ENCODE data around the gene FAM184B.

The FAM184B gene

GRCh38 chr4:17636696-17637622 is 144.5 kb downstream of the FAM184B start:
- DNase-seq (peak; percentile 59), ATAC-seq (replicated peaks) (peak; percentile 90 to 92)
- no peak overlapping the region for H3K4me3 Mint-ChIP-seq
- no peaks in the 10 kb centered on the region for H3K27me3 Mint-ChIP-seq
- peaks cover 3 to 6% of the 10 kb centered on the region in 2 donors for H3K4me1 Mint-ChIP-seq
- no peak overlapping the region for H3K27ac Mint-ChIP-seq
- H3K36me3 Mint-ChIP-seq: peaks cover 18 to 20% of the 10 kb centered on the region in 2 donors
- H3K9me3 Mint-ChIP-seq: no peaks in the 10 kb centered on the region

GRCh38 chr4:17636341-17636695 is 145.1 kb downstream of the FAM184B start:
- no peaks in the 10 kb centered on the region for H3K27me3 Mint-ChIP-seq
- H3K4me3 Mint-ChIP-seq: no peak overlapping the region
- no peaks in the 10 kb centered on the region for H3K9me3 Mint-ChIP-seq
- peaks cover 3 to 6% of the 10 kb centered on the region in 2 donors for H3K4me1 Mint-ChIP-seq
- DNase-seq (no peak), ATAC-seq (replicated peaks) (peak in 1 of 2 donors; percentile 11)
- H3K36me3 Mint-ChIP-seq: peaks cover 18 to 25% of the 10 kb centered on the region in 2 donors
- no peak overlapping the region for H3K27ac Mint-ChIP-seq

- no peak for ATAC-seq (replicated peaks)
- Mint-ChIP-seq H3K36me3 (peaks cover 15 to 27% of the 10 kb centered on the region in 2 donors), H3K4me3 (no peak overlapping the region), H3K27ac (no peak overlapping the region), H3K4me1 (peaks cover 0 to 6% of the 10 kb centered on the region in 2 donors), H3K27me3 (no peaks in the 10 kb centered on the region), H3K9me3 (no peaks in the 10 kb centered on the region)
- DNase-seq: no peak
These were observed 146.4 kb downstream of the FAM184B start for GRCh38 chr4:17635056-17635455.

GRCh38 chr4:17633600-17633999 is 147.8 kb downstream of the FAM184B start:
- Mint-ChIP-seq H3K27ac (no peak overlapping the region), H3K27me3 (no peaks in the 10 kb centered on the region), H3K4me1 (peaks cover 3 to 13% of the 10 kb centered on the region in 2 donors), H3K4me3 (no peak overlapping the region), H3K9me3 (no peaks in the 10 kb centered on the region), H3K36me3 (peaks cover 19 to 30% of the 10 kb centered on the region in 2 donors)
- DNase-seq (no peak), ATAC-seq (replicated peaks) (no peak)

- H3K4me1 Mint-ChIP-seq: peaks cover 4 to 10% of the 10 kb centered on the region in 2 donors
- DNase-seq: no peak
- no peaks in the 10 kb centered on the region for H3K9me3 Mint-ChIP-seq
- no peak for ATAC-seq (replicated peaks)
- no peak overlapping the region for H3K4me3 Mint-ChIP-seq
- H3K36me3 Mint-ChIP-seq: peaks cover 27 to 49% of the 10 kb centered on the region in 2 donors
- H3K27me3 Mint-ChIP-seq: no peaks in the 10 kb centered on the region
- no peak overlapping the region for H3K27ac Mint-ChIP-seq
These were observed 151.2 kb downstream of the FAM184B start for GRCh38 chr4:17630228-17630627.

- Mint-ChIP-seq H3K9me3 (no peaks in the 10 kb centered on the region), H3K4me3 (no peak overlapping the region), H3K27ac (no peak overlapping the region), H3K4me1 (peaks cover 4 to 16% of the 10 kb centered on the region in 2 donors), H3K27me3 (no peaks in the 10 kb centered on the region), H3K36me3 (peaks cover 32 to 61% of the 10 kb centered on the region in 2 donors)
- DNase-seq (no peak), ATAC-seq (replicated peaks) (no peak)
These were observed 156.6 kb downstream of the FAM184B start for GRCh38 chr4:17624821-17625220.

DNA sequence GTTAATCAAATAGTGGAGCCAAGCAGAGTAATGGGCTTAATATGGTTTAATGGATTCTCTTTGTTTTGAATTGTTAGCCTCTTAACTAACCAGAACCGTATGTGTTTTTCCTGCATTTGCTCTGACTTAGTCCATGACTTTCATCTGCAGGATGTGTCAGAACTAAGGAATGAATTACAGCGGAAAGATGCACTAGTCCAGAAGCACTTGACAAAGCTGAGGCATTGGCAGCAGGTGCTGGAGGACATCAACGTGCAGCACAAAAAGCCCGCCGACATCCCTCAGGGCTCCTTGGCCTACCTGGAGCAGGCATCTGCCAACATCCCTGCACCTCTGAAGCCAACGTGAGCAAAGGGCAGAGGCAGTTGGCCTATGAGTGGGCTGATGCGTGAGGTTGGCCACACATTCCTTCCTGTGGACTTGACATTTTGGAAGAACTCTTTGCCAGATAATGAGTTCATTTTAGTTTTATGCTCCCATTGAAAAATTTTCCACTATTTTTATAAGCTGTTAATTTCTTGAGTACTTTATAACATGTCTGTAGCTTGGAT is 157.9 kb downstream of the FAM184B start:
- Mint-ChIP-seq H3K4me3 (no peak overlapping the region), H3K36me3 (peaks cover 31 to 61% of the 10 kb centered on the region in 2 donors), H3K27me3 (no peaks in the 10 kb centered on the region), H3K27ac (no peak overlapping the region), H3K4me1 (peaks cover 8 to 19% of the 10 kb centered on the region in 2 donors), H3K9me3 (no peaks in the 10 kb centered on the region)
- DNase-seq (no peak), ATAC-seq (replicated peaks) (no peak)

DNA sequence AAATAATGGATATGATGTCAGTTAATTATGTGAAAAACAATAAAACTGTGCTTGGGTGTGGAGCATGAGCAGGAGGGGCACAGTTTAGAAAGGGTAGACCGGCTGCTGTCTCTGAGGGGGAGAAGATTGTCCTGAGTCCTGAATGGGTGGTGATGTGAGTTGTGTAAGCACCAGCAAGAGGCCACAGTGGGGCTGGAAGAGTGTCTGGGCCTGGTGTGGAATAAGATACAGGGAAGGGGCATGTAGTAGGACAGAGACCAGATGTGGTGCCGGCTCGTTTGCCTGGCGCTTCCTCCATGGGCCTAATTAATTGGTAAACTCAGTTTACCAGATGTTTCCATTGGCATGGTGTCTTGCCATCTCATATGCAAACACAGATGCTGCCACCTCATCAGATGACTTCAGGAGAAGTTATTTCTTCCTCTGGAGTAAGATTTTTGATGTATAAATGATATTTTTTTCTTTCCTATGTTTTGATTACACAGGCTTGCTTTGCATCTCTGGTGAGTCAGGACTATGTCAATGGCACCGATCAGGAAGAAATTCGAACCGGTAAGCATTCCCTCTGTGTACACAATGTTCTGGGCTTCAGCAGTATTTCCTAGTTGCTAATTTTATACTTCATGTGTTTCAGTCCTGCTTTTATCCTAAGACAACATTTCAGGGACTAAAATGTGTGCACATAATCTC is 161.9 kb downstream of the FAM184B start:
- peaks cover 22 to 34% of the 10 kb centered on the region in 2 donors for H3K4me1 Mint-ChIP-seq
- H3K27ac Mint-ChIP-seq: no peak overlapping the region

GRCh38 chr4:17618926-17619325 is 162.5 kb downstream of the FAM184B start:
- H3K36me3 Mint-ChIP-seq: peaks cover 19 to 38% of the 10 kb centered on the region in 2 donors
- H3K4me3 Mint-ChIP-seq: no peak overlapping the region
- no peaks in the 10 kb centered on the region for H3K9me3 Mint-ChIP-seq

More for the DNA sequence above, 161.9 kb downstream of the FAM184B start:
- Mint-ChIP-seq H3K9me3 (no peaks in the 10 kb centered on the region), H3K4me3 (no peak overlapping the region), H3K27me3 (no peaks in the 10 kb centered on the region), H3K36me3 (peaks cover 25 to 45% of the 10 kb centered on the region in 2 donors)
- DNase-seq (no peak), ATAC-seq (replicated peaks) (no peak)

GRCh38 chr4:17616283-17616682 is 165.1 kb downstream of the FAM184B start:
- Mint-ChIP-seq H3K4me1 (peaks cover 22 to 37% of the 10 kb centered on the region in 2 donors), H3K36me3 (peaks cover 20 to 22% of the 10 kb centered on the region in 2 donors), H3K9me3 (no peaks in the 10 kb centered on the region), H3K27me3 (no peaks in the 10 kb centered on the region), H3K4me3 (peak overlapping the region; percentile 80), H3K27ac (no peak overlapping the region)
- DNase-seq (no peak), ATAC-seq (replicated peaks) (no peak)

More at GRCh38 chr4:17618926-17619325, 162.5 kb downstream of the FAM184B start:
- H3K4me1 Mint-ChIP-seq: peaks cover 22 to 28% of the 10 kb centered on the region in 2 donors
- H3K27ac Mint-ChIP-seq: peak overlapping the region; percentile 44
- ATAC-seq (replicated peaks) (no peak), DNase-seq (no peak)
- H3K27me3 Mint-ChIP-seq: no peaks in the 10 kb centered on the region

GRCh38 chr4:17614416-17615299 is 166.8 kb downstream of the FAM184B start, which contains the start of gene MED28:
TSS of gene MED28 (plus strand) at chr4:17614641. CDS start at chr4:17614655, 14 bp downstream.
- Mint-ChIP-seq H3K9me3 (no peaks in the 10 kb centered on the region), H3K27me3 (no peaks in the 10 kb centered on the region), H3K4me3 (peak within 1 kb of the TSS; percentile 91), H3K4me1 (peaks cover 22 to 37% of the 10 kb centered on the region in 2 donors), H3K27ac (peak within 1 kb of the TSS; percentile 94), H3K36me3 (peaks cover 23 to 24% of the 10 kb centered on the region in 2 donors)
- ATAC-seq (replicated peaks) (peak; percentile 88 to 97), DNase-seq (peak; percentile 92)

DNA sequence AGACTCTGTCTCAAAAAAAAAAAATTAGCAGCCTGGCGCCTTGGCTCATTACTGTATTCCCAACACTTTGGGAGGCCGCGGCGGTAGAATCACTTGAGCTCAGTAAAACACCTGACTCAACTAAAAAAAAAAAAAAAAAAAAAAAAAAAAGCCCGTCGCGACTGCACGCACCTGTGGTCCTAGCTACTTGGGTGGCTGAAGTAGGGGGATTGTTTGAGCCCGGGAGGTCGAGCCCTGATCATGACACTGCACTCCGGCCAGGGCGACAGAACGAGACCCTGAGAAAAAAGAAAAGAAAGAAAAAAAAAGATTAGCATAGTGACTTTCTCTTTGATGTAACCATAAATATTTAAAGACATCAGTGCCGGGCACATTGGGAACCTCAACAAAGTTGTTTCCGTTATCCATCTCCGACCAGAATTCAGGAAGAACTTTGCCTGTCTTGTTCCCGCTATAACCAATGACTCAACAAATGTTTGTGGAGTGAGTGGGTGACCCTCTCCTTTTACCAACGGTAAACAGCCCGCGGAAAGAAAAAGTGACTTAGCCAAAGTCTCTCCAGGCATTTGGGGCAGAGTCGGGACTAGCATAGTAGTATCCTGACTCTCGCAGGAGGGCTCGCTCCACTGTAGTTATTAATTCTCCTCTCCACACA is 167.5 kb downstream of the FAM184B start:
- H3K4me1 Mint-ChIP-seq: peaks cover 16 to 31% of the 10 kb centered on the region in 2 donors
- no peak for DNase-seq

DNA sequence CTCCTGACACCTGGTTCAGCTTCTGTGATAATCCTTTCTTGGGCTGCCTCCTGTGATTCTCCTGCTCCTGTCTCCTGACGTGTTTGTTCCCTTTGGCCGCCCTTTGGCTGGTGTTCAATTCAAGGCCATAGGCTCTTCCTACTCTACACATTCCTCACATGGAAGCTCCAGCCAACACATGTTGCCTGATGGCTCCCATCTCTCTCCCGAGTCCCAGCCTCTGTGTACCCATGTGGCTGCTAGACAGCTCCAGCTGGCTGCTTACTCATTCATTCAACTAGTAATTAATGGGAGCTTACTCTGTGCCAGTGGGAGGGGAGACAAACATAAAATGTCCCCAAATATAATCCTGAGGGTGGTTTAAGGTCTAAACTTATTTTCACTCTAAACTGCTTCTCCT is 176.2 kb downstream of the FAM184B start:
- H3K27ac Mint-ChIP-seq: no peak overlapping the region

More for the DNA sequence above, 167.5 kb downstream of the FAM184B start:
- Mint-ChIP-seq H3K27ac (peak overlapping the region; percentile 94), H3K9me3 (no peaks in the 10 kb centered on the region), H3K4me3 (peak overlapping the region; percentile 91), H3K27me3 (no peaks in the 10 kb centered on the region), H3K36me3 (peaks cover 16 to 17% of the 10 kb centered on the region in 2 donors)
- ATAC-seq (replicated peaks): peak; percentile 60 to 66

More for the DNA sequence above, 176.2 kb downstream of the FAM184B start:
- H3K4me3 Mint-ChIP-seq: no peak overlapping the region
- DNase-seq: no peak
- no peaks in the 10 kb centered on the region for H3K27me3 Mint-ChIP-seq
- no peaks in the 10 kb centered on the region for H3K9me3 Mint-ChIP-seq
- no peaks in the 10 kb centered on the region for H3K4me1 Mint-ChIP-seq
- no peak for ATAC-seq (replicated peaks)
- peaks cover 25 to 28% of the 10 kb centered on the region in 2 donors for H3K36me3 Mint-ChIP-seq

Data from stimulated activated naive B cell treated with anti-CD40 and anti-IgM and Interleukin-4, amounts not matched to agents 10 μg/mL and 1 μg/mL and 100 μg/mL, for 72 hours (primary cell).